B cell (primary cell): ENCODE data around the gene SSBP1. TPM values are rescaled to one million over a fixed set of nuclear protein-coding genes. Genes with fewer than 3 reads are reported as not detected.

Experiments used
- ATAC-seq: fragments of 200-7000 bp; cut with Tn5 transposase; one replicate; pipeline ENCODE4 v1.10.0; 2021; ENCODE audit warnings: low read depth, mild to moderate bottlenecking, moderate number of reproducible peaks, moderate library complexity
- CTCF ChIA-PET: fragments of 350-600 bp; sonication (Branson Sonifier 250); formaldehyde crosslinking; loops from one replicate; lab custom pipeline; 2021; ENCODE audit warnings: antibody characterized with exemption, inconsistent platforms; lab: Charles Lee
- POLR2A ChIA-PET: fragments of 350-600 bp; sonication (Branson Sonifier 250); formaldehyde crosslinking; loops from one replicate; lab custom pipeline; 2021; ENCODE audit warnings: antibody characterized with exemption; lab: Charles Lee
- DNase-seq: peaks from one replicate; pipeline ENCODE4 v3.0.0; 2013
- H2AFZ ChIP-seq: 2 replicates; pipeline ENCODE4 v1.6.1; 2012; ENCODE audit warnings: mild to moderate bottlenecking, low read depth, low read length; ENCODE audit not compliant: insufficient read depth, poor library complexity, severe bottlenecking
- H3K27ac ChIP-seq, 2 donors: 1 replicate in 1 of 2; 2 replicates in 1 of 2; pipeline ENCODE4 v1.5.1; 2012 to 2013; ENCODE audit warnings: low read length in 2 of 2, mild to moderate bottlenecking in 2 of 2, moderate library complexity in 1 of 2
- H3K27me3 ChIP-seq, 4 experiments: fragments of 200-600 bp in 1 of 4; sonication (generic) in 1 of 4; replicated peaks in 1 of 4; 1 replicate in 2 of 4; 2 replicates in 2 of 4; pipeline versions ENCODE4 v1.6.1 to v1.7.0; 2013 to 2016; ENCODE audit warnings: low read length in 3 of 4, mild to moderate bottlenecking in 2 of 4, mixed read lengths in 1 of 4, moderate library complexity in 1 of 4; ENCODE audit not compliant: insufficient read depth in 4 of 4, control insufficient read depth in 3 of 4; ENCODE audit errors: control extremely low read depth in 1 of 4
- H3K36me3 ChIP-seq, 2 experiments: replicated peaks in 1 of 2; 1 replicate in 1 of 2; 2 replicates in 1 of 2; pipeline versions ENCODE4 v1.6.1 to v1.7.1; 2013; ENCODE audit warnings: low read length in 1 of 2; ENCODE audit not compliant: insufficient read depth in 2 of 2, control insufficient read depth in 1 of 2; ENCODE audit errors: control extremely low read depth in 1 of 2, extremely low read depth in 1 of 2
- H3K4me1 ChIP-seq, 2 donors: fragments of 200-600 bp in 1 of 2; sonication (generic) in 1 of 2; 1 replicate in 1 of 2; 2 replicates in 1 of 2; pipeline versions ENCODE4 v1.5.1 to v1.6.1; 2013 to 2017; ENCODE audit warnings: low read length in 2 of 2; ENCODE audit not compliant: control insufficient read depth in 2 of 2, insufficient read depth in 2 of 2
- H3K4me2 ChIP-seq: replicated peaks from 2 replicates; pipeline ENCODE3; 2012; ENCODE audit warnings: mild to moderate bottlenecking, low read depth, low read length; ENCODE audit not compliant: poor library complexity, severe bottlenecking
- H3K4me3 ChIP-seq, 5 experiments: fragments of 200-600 bp in 1 of 5; sonication (generic) in 1 of 5; 1 replicate in 3 of 5; 2 replicates in 2 of 5; pipeline versions ENCODE4 v1.5.1 to v1.7.0; 2011 to 2016; ENCODE audit warnings: low read length in 4 of 5, mild to moderate bottlenecking in 4 of 5, low read depth in 2 of 5, control low read depth in 1 of 5, moderate library complexity in 1 of 5; ENCODE audit not compliant: insufficient read depth in 1 of 5; ENCODE audit errors: control extremely low read depth in 1 of 5, extremely low read depth in 1 of 5
- H3K79me2 ChIP-seq: fragments of 200-600 bp; sonication (generic); one replicate; pipeline ENCODE4 v1.6.0; 2016; ENCODE audit warnings: low read length; ENCODE audit not compliant: control insufficient read depth, insufficient read depth
- H3K9ac ChIP-seq: fragments of 200-600 bp; sonication (generic); 2 replicates; pipeline ENCODE4 v1.6.1; 2017; ENCODE audit warnings: mild to moderate bottlenecking, low read length, moderate library complexity
- H3K9me3 ChIP-seq, 3 donors: one replicate each; pipeline versions ENCODE4 v1.6.1 to v1.7.1; 2013; ENCODE audit warnings: low read length in 2 of 3; ENCODE audit not compliant: control insufficient read depth in 2 of 3, insufficient read depth in 1 of 3; ENCODE audit errors: control extremely low read depth in 1 of 3
- H4K20me1 ChIP-seq: 2 replicates; pipeline ENCODE4 v1.6.0; 2012; ENCODE audit warnings: mild to moderate bottlenecking, low read length; ENCODE audit not compliant: insufficient read depth, control insufficient read depth, poor library complexity, severe bottlenecking
- H3K27ac Mint-ChIP-seq: one replicate; pipeline ENCODE4 v1.8.0; 2021; ENCODE audit warnings: mixed read lengths
- H3K27me3 Mint-ChIP-seq: one replicate; pipeline ENCODE4 v1.8.0; 2021; ENCODE audit warnings: mixed read lengths
- H3K4me1 Mint-ChIP-seq: one replicate; pipeline ENCODE4 v1.8.0; 2021; ENCODE audit warnings: mixed read lengths
- H3K4me3 Mint-ChIP-seq: one replicate; pipeline ENCODE4 v1.8.0; 2021; ENCODE audit warnings: mixed read lengths
- H3K9me3 Mint-ChIP-seq: one replicate; pipeline ENCODE4 v1.8.0; 2022; ENCODE audit warnings: mixed read lengths; ENCODE audit not compliant: insufficient read depth
- EZH2 ChIP-seq: IDR thresholded peaks from 2 replicates; pipeline ENCODE4 v1.6.1; 2012; ENCODE audit warnings: borderline replicate concordance, low read depth, mild to moderate bottlenecking, moderate library complexity, low read length; ENCODE audit not compliant: insufficient read depth, poor library complexity, severe bottlenecking
- WGBS: methylation state at CpG from one replicate; pipeline ENCODE4 v1.1.5; 2013; ENCODE audit warnings: missing lambda C conversion rate; ENCODE audit not compliant: insufficient coverage; 5-methylcytosine and 5-hydroxymethylcytosine counted together
- intact Hi-C: fragments of 100-400 bp; cut with micrococcal nuclease; formaldehyde crosslinking; loops from one replicate; pipeline ENCODE4 v1.10.0; 2022
- polyA plus RNA-seq: library from polyadenylated mRNA; depleted of rRNA; stranded (reverse); fragments of >200 nt; gene quantifications from 2 replicates; pipeline ENCODE4 v1.2.3, GENCODE V29; 2012
- total RNA-seq, 2 donors: library from RNA; stranded (reverse); fragments of 120-200 nt in 1 of 2; gene quantifications; 1 replicate in 1 of 2; 2 replicates in 1 of 2; pipeline versions ENCODE4 v1.2.3 to v1.2.4, GENCODE V29; 2013 to 2022
- TF ChIP-seq, protein P1 (sequence below): fragments of 200-600 bp; IDR thresholded peaks from one replicate; pipeline ENCODE4 v1.8.0; 2022; ENCODE audit warnings: antibody characterized with exemption, mild to moderate bottlenecking

The SSBP1 gene
- total and polyA plus RNA-seq, 2 donors (not counting 1 experiment from before 2014, with no cell fraction given), result 37.2 to 93.6 TPM

DNA sequence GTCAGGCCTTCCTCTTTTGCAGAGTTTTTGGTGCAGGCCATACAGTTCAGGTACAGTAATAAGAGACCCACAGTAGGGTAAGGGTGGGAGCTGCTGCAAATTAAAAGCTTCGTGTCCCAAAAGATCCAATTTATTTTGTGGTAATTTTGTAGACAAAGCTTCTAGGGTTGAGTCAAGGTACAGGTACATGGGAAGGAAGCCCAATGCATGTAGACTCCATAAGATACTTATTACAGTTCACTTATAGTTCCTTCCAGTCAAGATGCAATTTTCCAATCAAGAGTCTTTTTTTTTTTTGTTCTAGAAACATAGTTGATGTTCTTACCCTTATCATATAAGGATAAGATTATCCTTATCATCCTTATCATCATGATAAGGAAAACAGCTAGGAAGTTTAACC lies 38.2 kb downstream of the SSBP1 start, which contains the start of gene TAS2R4:
TSS of gene TAS2R4 (plus strand) at position 301 of the 400 bp plus-strand sequence. CDS start 1,815 bp downstream, outside the sequence.
- no peaks in the 10 kb centered on the region for H3K79me2 ChIP-seq
- H3K9ac ChIP-seq, result no peak within 1 kb of the TSS
- H3K36me3 ChIP-seq, result peaks cover 0 to 23% of the 10 kb centered on the region in 2 experiments
- Mint-ChIP-seq H3K9me3 (no peaks in the 10 kb centered on the region), H3K4me1 (no peaks in the 10 kb centered on the region), H3K27ac (no peak within 1 kb of the TSS), H3K27me3 (no peaks in the 10 kb centered on the region), H3K4me3 (no peak within 1 kb of the TSS)
- H4K20me1 ChIP-seq, result no peaks in the 10 kb centered on the region
- no peak within 1 kb of the TSS for H2AFZ ChIP-seq
- CTCF ChIA-PET, result interaction anchor here (0.7 to 1.9 kb wide), 2 partner anchors 10 to 13 kb away, joined by 3 to 11 read pairs; no protein-coding TSS in a partner anchor
- TF ChIP-seq, protein P1, sequence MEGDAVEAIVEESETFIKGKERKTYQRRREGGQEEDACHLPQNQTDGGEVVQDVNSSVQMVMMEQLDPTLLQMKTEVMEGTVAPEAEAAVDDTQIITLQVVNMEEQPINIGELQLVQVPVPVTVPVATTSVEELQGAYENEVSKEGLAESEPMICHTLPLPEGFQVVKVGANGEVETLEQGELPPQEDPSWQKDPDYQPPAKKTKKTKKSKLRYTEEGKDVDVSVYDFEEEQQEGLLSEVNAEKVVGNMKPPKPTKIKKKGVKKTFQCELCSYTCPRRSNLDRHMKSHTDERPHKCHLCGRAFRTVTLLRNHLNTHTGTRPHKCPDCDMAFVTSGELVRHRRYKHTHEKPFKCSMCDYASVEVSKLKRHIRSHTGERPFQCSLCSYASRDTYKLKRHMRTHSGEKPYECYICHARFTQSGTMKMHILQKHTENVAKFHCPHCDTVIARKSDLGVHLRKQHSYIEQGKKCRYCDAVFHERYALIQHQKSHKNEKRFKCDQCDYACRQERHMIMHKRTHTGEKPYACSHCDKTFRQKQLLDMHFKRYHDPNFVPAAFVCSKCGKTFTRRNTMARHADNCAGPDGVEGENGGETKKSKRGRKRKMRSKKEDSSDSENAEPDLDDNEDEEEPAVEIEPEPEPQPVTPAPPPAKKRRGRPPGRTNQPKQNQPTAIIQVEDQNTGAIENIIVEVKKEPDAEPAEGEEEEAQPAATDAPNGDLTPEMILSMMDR, result no peak
- no peak for TF ChIP-seq EZH2
- H3K27ac ChIP-seq, result no peak within 1 kb of the TSS
- H3K4me2 ChIP-seq, result no peak within 1 kb of the TSS
- POLR2A ChIA-PET, result no interaction called here
- no peak within 1 kb of the TSS for H3K4me3 ChIP-seq
- WGBS, result no CpG with 5 or more reads among the region's 1 CpG
- no peaks in the 10 kb centered on the region for H3K4me1 ChIP-seq
- no peaks in the 10 kb centered on the region for H3K27me3 ChIP-seq
- ATAC-seq, result no peak
- H3K9me3 ChIP-seq, result peaks cover 0 to 7% (median 0%) of the 10 kb centered on the region in 3 donors
- intact Hi-C loops, result loop anchor here (5.0 kb wide), 1 partner anchor 654 kb away; no protein-coding TSS in a partner anchor
- no peak for DNase-seq

DNA sequence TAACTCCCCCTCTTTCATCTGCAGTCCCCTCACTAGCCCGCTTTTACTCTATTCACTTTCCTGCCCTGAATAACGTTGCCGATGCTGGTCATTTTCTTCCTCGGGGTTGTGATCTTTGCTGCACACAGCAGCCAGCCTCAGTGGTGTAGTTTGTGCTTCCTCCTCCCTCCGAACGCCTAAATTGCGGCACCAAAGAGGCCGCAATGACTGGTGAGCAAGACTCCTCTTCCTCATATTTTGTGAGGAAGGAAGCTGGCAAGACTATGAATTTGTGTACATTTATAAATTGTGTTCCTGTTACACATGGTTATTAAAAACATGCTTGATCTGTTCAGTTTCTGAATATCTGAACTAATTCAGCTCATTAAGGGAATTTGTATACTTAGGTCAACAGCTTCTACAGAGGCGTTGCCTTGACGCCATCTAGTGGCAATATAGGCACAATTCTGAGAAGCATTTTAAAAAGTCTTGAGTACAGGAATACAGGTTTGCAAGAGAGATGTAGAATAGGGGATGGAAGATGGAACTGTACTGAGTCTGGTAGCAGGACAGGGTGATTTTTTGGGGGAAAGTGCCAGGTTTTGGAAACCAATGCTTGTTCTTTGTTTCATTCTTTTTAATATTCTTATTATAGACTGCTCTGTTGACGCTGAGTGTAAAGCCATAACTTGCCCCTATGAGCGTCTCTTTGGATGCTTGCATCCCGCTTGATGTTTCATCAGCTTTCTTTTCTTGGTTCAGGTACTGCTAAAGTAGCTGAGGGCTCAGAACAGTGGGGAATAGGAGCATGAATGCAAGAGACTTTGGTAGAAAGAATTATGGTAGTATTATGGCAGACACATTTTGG lies 47.8 kb downstream of the SSBP1 start:
- ATAC-seq (no peak), DNase-seq (peak; percentile 55)
- H3K27ac Mint-ChIP-seq, result no peak overlapping the region
- Histone ChIP-seq H3K9me3 (no peaks in the 10 kb centered on the region), H3K4me2 (no peak overlapping the region), H2AFZ (no peak overlapping the region), H3K4me1 (no peaks in the 10 kb centered on the region), H3K27me3 (no peaks in the 10 kb centered on the region), H3K79me2 (no peaks in the 10 kb centered on the region), H4K20me1 (peaks cover 7% of the 10 kb centered on the region), H3K9ac (no peak overlapping the region), H3K36me3 (peaks cover 3% of the 10 kb centered on the region in 2 experiments), H3K27ac (no peak overlapping the region), H3K4me3 (no peak overlapping the region)
- H3K27me3 Mint-ChIP-seq, result no peaks in the 10 kb centered on the region
- ChIA-PET CTCF (interaction anchor here (0.6 to 4.0 kb wide), 13 partner anchors 9 to 1110 kb away, joined by 3 to 48 read pairs (median 3); partner anchors contain the start of gene TAS2R4), POLR2A (no interaction called here)
- H3K9me3 Mint-ChIP-seq, result no peaks in the 10 kb centered on the region
- TF ChIP-seq, protein P1, result peak; percentile 87
- no peak for TF ChIP-seq EZH2
- 72% methylated on average over 6 of the region's 13 CpGs for WGBS
- H3K4me3 Mint-ChIP-seq, result no peak overlapping the region
- intact Hi-C loops, result no loop called here
- H3K4me1 Mint-ChIP-seq, result no peaks in the 10 kb centered on the region
